NCI-H2029 (cell line): Measurements from ENCODE around the gene EFNA5.

ENCODE experiments used
- DNase-seq: peaks from one replicate; lab custom pipeline; 2025; lab: John Stamatoyannopoulos, UW

Gene EFNA5

GRCh38 chr5:107428303-107428813, 242.4 kb downstream of the EFNA5 start:
- no peak for DNase-seq

DNA sequence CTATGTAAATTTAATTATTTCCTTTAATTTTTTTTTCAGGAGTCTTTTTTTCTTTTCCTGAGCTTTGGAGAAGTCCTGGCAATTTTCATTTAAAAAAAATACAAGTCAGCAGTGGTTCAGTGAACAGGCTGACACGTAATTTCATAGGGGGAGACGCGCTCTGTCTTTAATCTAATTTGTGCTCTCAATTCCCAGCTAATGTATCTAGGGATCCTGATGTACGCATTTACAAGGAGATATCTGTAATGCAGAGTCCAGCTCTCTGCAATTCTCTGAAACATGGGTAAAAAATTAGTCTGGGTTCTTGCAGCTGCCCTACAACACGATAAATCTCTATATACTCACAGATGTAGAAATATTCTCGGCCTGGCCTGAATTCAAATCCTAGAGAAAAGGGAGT, 243.9 kb downstream of the EFNA5 start:
- no peak for DNase-seq

GRCh38 chr5:107426209-107426608, 244.5 kb downstream of the EFNA5 start:
- no peak for DNase-seq

DNA sequence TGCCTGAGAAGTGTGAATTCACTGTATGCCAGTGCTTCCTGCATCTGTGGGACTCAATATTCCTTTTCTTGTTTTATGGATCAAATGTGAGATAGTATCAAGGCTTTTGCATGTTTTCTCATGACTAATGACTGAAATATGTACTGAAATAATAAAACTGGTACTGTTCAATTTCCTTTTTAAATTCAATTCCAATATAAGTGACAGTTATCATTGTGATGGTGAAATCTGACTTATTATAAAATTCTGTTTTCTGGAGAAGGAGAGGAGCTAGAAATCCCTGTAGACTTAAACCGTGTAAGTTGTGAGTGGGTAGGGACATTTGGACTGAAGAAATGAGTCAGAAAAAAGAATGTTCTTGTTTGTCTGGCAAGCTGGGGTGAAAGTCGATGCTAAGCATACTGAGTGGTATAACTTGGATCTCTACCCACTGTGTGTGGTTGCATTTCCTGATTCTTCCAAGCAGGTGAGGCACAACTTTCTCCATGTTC, 245.2 kb downstream of the EFNA5 start:
- DNase-seq = no peak

GRCh38 chr5:107424491-107424890, 246.2 kb downstream of the EFNA5 start:
- DNase-seq = no peak

GRCh38 chr5:107422494-107422893, 248.2 kb downstream of the EFNA5 start:
- no peak for DNase-seq

DNA sequence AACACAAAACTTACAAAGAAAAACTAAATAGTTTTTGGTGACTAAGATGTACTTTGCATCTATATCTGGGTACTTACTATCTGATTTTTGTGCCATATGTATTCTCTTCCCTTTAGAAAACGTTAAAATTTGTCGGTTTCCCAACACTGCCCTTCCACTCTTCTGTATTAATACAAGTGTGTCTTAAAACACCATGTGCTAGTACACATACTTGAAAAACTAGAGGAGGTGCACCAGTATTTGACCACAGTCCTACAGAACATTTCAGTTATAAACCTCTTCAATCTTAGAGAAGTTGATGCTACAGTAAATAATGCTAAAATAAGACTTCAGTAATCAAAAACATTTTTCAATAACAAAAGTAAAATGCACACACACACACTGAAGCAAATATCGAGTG, 251.2 kb downstream of the EFNA5 start:
- no peak for DNase-seq

GRCh38 chr5:107418902-107419301, 251.8 kb downstream of the EFNA5 start:
- DNase-seq = no peak

DNA sequence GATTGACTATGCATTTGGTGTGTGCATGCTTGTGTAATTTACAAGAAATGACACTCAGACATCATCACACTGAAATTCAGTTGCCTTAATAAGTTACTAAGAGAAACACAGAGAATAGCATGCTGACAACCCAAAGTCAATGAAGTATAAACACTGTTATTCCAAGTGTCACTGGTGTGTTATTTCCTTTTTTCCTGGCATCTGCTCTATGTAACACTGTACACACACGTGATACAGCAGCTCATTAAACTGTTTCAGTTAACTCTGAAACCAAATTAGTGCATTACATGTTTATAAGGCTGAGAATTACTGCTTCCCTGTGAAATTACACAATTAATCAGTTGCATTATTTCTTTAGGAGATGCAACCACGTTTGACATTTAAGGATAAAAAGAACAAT, 252.7 kb downstream of the EFNA5 start:
- DNase-seq = no peak

GRCh38 chr5:107415762-107416161, 255.0 kb downstream of the EFNA5 start:
- DNase-seq = no peak

DNA sequence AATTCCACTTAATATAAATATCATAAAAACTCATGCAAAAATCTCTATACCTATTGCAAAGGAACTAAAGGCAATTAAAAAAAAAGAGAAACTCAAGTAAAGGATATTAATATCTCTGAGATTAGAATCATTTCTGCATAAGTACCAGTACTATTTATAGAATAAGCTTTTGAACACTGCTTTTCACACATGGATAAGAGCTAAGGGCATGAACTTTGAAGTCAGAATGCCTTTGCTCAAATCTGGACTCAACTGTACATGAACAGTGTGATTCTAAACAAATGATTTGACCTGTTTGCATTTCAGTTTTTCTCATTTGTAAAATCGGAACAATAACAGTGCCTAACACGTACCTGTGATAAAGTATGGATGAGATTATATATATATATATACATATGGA, 255.9 kb downstream of the EFNA5 start:
- no peak for DNase-seq

- DNase-seq = no peak
Measured at GRCh38 chr5:107413754-107414153, 257.0 kb downstream of the EFNA5 start.

DNA sequence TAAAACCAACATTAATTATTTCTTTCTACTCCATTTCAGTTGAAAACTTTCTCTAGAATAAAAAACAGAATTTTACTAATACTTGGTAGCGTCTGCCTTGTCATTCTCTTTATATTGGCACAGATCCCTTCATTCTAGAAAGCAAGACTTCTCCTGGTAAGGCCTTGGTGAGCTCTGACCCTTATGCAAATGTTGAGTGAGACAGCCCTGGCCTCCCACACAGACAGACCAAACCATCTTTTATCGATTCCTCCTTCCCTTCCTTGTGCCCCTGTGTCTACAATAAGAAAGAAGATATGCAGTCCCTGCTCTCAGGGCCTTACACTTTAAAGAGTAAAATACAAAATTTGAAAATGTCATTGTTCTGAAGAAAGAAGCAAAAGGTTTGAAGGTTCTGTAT, 262.2 kb downstream of the EFNA5 start:
- DNase-seq = no peak

GRCh38 chr5:107407713-107408298, 262.9 kb downstream of the EFNA5 start:
- DNase-seq = no peak

DNA sequence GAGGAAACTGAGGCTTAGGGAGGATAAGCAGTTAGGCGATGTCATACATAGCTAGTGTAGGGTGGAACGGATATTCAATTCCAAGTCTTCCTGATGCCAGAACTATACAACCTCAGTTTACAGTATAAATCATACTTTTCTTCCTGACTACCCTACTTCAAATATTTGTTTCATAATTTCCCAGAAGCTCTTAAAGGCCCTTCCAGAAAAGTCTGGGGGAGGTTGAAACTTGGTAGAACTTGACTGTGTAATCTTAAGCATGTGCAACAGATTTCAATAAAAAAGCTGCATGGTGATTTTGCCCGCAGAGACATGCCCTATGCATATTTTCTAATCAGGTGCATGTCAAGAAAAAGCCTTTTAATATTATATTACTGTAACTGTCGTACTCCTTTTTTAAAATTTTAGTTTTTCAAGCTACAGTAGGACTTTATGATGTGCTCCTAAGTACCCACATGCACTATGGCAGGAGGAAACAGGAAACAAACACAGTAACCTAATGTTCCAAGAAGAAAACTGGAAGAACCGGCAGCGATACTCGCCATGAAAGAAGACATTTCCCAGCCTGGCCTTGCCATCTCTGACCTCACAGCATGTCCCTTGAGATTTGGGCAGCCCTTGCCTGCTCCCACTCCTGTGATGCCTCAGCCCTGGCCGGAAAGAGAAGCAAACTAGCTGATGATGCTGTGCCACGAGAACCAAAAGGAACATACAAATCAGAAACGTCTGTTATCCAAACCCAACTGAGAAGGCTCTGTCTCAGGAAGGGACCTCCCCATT, 266.0 kb downstream of the EFNA5 start:
- no peak for DNase-seq

- DNase-seq = no peak
Measured at GRCh38 chr5:107403228-107403953, 267.3 kb downstream of the EFNA5 start.

GRCh38 chr5:107402434-107403227, 268.1 kb downstream of the EFNA5 start:
- no peak for DNase-seq

GRCh38 chr5:107401470-107402122, 269.1 kb downstream of the EFNA5 start:
- DNase-seq = no peak

GRCh38 chr5:107400328-107400727, 270.4 kb downstream of the EFNA5 start:
- no peak for DNase-seq

- DNase-seq = no peak
Measured at GRCh38 chr5:107398703-107399102, 272.0 kb downstream of the EFNA5 start.

DNA sequence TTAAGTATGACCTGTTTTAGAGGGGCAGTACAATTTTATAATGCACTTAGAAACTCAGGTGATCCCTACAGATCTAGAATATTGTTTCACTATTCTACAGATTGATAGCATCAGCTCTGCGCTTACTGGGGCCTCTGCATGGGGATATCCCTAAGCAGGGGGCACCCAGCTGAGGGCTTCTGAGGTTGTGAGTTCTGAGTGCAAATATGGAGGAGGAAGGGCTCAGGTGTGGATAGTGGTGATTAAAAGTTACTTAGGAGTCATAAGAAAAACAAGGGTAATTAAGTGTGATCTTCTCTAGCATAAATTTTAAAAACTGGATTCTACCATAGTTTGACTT, 274.4 kb downstream of the EFNA5 start:
- DNase-seq = no peak
